Fibroblast of skin of abdomen (primary cell): ENCODE data around the gene VAMP7.
"Not testable (repeated sequence)": the region's sequence is repeated elsewhere in the genome, so short reads cannot be mapped to it uniquely, and the experiment has no call there.

Experiments used
- DNase-seq: peaks from one replicate; pipeline ENCODE4 v3.0.0-alpha.2; 2013

Gene VAMP7

DNA sequence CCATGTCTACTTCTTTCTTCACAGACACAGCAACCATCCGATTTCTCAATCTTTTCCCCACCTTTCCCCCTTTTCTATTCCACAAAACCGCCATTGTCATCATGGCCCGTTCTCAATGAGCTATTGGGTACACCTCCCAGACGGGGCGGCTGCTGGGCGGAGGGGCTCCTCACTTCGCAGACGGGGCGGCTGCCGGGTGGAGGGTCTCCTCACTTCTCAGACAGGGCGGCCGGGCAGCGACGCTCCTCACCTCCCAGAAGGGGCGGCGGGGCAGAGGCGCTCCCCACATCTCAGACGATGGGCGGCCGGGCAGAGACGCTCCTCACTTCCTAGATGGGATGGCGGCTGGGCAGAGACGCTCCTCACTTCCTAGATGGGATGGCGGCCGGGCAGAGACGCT, 26.5 kb downstream of the VAMP7 start:
- not testable (repeated sequence) for DNase-seq

DNA sequence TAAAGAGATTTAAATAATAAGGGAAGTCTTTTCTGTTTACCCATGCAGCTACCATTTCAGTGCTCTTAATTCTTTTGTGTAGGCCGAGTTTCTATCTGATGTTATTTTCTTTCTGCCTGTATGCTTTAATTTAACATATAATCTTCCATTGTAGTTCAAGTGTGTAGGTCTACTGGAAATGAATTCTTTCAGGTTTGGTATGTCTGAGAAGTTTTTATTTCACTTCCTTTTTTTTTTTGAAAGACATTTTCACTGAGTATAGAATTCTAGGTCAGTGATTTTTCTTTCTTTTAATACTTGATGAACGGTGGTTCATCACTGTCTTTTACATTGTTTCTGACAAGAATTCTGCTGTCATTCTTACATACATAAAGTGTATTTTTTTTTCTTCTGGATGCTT, 42.1 kb downstream of the VAMP7 start:
- no peak for DNase-seq

DNA sequence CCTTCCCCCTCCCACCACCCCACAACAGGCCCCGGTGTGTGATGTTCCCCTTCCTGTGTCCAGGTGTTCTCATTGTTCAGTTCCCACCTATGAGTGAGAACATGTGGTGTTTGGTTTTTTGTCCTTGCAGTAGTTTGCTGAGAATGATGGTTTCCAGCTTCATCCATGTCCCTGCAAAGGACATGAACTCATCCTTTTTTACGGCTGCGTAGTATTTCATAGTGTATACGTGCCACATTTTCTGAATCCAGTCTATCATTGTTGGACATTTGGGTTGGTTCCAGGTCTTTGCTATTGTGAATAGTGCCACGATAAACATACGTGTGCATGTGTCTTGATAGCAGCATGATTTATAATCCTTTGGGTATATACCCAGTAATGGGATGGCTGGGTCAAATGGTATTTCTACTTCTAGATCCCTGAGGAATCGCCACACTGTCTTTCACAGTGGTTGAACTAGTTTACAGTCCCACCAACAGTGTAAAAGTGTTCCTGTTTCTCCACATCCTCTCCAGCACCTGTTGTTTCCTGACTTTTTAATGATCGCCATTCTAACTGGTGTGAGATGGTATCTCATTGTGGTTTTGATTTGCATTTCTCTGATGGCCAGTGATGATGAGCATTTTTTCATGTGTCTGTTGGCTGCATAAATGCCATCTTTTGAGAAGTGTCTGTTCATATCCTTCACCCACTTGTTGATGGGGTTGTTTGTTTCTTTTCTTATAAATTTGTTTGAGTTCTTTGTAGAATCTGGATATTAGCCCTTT, 49.9 kb downstream of the VAMP7 start:
- not testable (repeated sequence) for DNase-seq

DNA sequence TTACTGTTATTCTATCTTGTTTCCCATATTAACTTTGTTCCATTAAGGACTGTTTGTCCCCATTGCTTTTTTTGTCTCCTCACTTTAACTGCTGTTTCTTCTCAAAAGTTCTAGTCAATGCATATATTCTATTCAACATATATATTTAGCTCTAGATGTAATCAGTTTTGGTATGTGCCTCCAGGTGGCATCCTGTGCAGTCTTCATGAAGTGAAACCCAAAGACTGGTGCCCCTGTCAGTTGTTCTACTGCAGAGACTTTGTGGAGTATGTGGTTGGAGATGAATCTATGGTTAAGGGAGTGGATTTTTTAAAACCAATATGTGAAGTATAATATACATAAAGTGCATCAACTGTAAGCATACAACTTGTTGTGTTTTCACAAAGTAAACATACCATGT, 57.0 kb downstream of the VAMP7 start:
- DNase-seq: no peak

DNA sequence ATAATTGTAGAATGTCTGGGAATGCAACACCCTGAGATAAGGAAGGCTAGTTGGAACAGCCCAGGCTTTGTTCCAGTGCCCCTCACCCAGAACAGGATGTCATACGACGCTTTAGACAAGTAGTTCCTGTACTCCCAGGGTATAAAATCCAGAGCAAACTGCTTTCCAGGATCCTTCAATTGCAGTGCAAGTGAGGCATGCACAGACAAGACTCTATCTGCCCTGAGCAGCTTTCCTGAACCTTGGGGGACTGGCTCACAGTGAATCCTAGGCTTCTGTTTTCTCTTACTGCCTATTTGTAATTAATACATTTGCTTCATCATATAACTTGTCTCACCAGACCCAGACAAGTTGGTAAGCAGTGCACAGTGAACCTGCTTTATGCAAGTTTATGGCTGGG, 68.0 kb downstream of the VAMP7 start:
- DNase-seq: no peak

DNA sequence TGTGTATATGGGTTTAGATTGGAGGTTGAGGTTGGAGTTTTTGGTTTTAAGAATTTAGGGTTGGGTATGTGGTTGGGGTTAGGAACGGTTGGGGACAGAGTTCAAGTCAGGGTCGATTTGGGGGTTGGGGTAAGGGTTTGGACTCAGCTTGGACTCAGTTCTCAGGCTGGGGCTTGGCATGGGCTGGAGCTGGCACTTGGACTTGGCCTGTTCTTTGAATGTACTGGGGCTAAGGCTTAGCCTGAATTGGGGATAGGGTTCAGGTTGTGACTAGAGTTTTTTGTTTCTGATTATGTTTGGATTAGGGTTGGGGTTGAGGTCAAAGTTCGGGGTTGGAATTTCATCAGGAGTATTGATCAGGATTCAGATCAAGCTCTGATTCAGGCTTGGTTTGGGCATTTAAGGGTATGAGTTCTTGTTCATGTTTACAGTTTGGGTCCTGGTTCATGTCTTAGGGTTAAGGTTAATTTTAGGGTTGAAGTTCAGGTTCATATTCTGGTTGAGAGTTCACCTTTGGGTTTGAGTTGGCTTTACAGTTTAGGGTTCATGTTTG, 70.2 kb downstream of the VAMP7 start:
- DNase-seq: no peak

DNA sequence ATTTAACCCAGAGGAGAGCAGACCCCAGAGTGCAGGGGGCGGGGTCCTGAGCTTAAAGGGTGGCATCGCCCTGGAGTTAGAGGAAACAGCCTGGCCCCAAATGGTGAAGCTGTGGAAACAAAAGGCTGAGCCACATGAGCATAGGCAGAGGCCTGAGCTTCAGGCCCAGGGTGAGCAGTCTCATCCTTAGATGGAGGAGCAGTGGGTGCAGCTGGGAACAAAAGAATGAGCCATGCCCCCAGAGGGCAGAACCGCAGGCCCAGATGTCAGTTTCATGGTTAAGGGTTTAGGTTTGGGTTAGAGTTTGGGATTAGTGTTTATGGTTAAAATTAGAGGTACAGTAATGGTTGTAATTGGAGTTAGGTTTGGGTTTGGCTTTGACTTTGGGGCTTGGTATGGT, 71.9 kb downstream of the VAMP7 start:
- DNase-seq: no peak

DNA sequence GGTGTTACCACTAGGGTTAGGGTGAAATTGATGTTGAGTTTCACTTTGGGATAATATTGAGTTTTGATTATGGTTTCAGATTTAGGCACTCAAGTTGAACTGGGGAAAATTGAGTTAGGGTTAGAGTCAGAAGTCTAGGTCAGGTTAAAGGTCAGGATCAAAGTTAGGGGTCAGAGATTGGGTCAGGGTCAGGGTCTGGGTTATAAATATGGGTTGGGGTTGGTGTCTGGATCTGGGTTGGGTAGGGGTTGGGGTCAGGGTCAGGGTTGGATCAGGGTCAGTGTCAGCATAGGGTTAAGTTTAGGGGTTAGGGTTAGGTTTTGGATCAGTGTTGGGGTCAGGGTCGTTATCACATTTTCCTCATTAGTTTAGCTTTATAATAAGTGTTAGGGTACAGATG, 73.6 kb downstream of the VAMP7 start:
- DNase-seq: no peak

DNA sequence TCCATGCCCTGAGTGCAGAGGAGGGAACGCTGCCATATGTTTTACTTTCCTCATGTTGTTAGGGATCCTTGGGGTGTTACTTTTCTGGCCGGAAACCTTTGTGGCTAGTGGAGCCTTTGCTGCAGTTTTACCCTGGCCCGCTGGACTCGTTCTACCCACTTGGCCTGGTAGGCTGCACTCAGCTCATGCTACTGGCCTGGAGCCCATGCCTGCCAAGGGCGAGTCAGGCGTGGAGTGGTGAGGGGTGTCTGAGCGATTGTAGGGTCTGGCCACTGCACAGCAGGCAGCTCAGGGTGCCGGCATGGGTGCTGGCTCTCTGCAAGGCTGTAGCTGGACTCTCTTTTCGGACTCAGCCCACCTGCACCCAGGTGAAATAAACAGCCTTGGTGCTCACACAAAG, 75.0 kb downstream of the VAMP7 start:
- no peak for DNase-seq

DNA sequence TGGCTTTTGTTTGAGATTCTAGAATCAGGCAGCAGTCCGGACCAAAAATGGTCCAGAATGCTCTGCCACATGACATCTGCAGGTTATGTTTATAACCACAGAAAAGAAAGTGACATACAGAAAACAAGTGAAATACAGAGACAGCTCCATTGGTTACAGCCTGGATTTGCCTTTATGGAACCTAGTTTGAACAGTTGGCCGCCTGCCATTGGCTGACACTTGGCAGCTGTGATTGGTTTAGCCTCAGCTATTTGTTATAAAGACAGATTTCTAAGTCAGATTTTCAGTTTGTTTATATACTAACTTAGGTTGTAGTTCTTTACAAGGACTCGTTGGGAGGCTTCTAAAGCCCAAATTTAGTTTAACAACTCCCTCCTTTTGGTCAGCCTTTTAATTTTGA, 75.5 kb downstream of the VAMP7 start:
- DNase-seq: no peak

DNA sequence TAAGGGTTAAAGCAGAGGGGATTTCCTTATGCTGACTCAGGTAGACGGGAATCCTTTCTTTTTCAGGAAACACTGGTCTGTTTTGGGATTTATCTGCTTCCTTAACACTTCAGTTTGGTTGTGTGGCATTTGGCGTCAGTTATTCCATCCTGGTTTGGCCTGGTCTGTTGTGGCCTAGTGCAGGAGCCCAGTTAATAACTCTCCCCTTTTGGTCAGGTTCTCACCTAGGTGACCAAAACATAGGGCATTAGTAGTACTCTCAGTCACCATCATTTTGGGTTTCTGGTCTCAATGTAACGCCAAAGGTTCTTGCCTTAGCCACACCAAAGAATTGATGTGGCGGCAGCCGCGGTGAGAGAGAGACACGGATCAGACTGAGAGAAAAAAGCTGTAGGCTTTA, 76.7 kb downstream of the VAMP7 start:
- no peak for DNase-seq

DNA sequence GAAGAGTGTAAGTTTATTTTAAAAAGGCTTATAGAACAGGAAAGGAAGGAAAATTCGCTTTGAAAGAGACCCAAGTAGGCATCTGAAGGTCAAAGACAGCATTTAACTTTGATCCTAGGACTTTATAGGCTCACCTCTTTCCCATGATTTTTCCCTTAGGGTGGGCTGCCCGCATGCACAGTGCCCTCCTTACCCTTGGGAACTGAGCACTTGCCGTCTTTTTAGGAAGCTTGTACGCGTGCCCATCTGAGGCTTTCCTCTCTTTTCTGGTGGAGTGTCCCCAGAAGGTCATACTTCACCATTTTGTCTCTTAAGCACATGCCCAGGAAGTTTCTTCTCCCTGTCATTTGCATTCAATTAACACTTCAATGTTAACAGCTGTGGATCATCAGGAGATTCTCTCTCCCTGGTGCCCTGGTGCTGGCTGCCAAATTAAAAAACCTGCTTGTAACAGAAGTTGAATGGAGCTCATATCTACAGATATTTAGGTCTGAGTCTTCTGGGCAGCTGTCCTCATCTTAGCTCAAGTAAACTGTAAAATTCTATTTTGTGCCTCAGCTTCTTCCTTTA, 78.0 kb downstream of the VAMP7 start:
- DNase-seq: no peak

DNA sequence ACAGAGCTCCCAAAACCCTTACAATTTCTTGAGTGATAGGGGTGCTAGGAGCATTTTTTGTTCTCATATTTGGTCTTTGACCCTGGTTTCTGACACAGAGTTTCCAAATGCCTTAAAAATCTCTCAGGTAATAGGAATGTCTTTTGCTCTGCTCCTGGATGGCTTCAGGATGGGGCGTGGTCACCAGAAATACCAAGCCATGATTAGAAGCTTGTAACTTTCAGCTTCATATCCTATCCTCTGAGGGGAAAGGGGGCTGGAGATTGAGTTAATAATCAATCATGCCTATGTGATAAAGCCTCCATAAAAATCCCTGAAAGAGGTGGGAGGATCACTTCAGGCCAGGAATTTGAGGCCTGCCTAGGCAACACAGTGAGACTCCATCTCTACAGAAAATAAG, 81.8 kb downstream of the VAMP7 start:
- DNase-seq: no peak

DNA sequence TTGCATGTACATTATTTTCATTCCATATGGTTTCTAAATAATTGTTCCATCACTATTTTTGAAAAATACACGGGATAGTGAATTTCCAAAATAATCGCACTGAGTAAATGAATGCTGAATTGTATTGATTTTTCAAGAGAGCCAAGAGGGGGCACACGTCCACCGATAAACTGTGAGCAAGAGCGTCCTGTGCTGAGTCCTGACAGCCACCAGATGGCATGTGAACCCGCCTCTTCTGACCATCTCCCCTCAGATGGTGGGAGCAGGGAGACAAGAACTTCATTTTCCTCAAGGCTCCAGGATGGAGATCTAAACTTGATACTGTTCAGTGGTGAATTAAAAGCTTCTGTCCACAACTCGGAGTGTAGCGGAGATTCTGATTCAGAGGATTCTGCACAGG, 85.7 kb downstream of the VAMP7 start:
- no peak for DNase-seq

DNA sequence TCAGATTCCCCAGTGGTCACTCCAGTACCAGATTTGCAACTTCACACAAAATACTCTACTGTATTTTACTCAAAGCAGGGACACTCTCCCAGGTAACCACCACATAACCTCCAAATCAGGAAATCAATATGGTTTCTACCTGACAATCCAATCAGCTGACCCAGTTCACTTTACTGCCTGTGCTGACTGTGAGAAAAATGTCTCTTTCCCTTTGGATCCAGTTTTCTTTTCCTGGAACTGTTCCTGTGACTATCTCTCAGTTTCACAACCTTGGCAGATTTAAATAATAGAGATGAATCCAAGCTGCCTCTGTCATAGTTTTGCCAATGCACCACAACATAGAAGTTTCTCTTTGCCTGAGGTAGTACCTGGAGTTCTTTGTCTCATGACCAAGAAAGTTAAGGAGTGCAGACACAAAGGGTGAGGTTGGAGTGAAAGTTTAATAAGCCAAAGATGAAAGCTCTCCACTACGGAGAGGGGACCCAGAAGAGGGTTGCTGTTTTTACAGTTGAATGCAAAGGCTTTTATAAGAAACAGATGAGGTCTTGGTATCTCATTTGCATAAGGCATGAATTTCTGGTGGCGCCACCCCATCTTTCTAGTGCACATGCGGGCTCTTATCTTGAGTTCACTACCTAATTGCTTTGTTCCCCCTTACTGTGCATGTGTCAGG, 86.6 kb downstream of the VAMP7 start:
- no peak for DNase-seq

DNA sequence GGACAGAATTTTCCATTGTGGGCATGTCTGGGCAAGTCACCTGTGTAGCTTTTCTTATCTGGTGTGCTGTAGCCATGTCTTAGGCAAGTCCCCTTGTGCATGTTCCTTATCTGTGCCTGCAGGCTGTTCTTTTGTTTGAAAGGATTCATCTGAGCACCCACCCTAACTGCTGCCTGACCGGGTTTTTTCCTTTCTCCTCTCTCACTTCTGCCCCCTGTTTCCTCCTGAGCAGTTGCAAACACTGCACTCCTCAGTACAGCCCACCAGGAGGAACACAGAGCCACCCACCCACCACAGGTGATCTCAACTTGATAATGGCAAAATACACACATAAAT, 87.1 kb downstream of the VAMP7 start:
- DNase-seq: no peak

DNA sequence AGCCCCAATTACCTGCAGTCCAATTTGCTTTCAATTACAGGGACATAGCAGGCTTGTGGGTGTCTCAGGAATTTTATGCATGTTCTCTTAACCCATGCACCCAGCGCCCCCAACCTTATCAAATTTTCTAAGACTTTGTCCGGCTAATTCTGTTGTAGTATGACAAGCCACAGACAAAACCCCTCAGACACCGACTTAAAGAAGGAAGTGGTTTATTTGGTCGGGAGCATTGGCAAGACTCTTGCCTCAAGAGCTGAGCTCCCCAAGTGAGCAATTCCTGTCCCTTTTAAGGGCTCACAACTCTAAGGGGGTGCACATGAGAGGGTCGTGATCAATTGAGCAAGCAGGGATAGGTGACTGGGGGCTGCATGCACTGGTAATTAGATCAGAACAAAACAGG, 87.6 kb downstream of the VAMP7 start:
- no peak for DNase-seq

DNA sequence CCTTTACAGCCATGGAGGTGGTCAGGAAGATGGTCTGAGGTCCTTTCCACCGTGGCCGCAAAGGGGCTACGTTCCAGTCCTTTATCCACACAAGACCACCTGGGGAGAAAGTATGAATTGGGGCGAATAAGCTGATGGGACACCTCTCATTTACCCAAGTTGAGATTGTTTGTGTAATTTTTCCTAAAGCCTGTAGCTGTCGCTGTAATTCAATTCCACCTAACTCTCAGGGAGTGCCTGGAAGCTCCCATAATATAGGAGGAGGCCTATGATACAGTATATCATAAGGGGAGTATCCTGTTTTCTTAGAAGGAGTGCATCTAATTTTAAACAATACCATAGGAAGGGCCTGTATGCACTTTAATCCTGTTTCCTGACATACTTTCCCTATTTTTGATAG, 90.5 kb downstream of the VAMP7 start:
- DNase-seq: not testable (repeated sequence)

DNA sequence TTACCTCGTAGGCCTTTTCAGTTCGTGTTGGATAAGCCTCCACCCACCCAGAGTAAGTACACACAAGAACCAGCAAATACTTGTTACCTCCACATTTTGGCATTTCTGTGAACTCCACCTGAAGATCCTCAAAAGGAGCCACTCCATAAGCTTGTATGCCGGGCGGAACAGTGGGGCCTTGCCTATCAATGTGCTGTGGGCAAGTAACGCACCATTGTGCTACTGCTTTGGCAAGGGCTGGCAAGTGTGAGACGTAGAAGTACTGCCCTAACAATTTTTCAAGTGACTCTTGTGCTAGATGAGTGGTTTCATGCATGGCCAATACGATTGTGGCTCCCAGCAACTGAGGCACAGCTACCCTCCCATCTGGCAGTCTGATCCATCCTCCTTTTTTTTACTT, 91.1 kb downstream of the VAMP7 start:
- not testable (repeated sequence) for DNase-seq

DNA sequence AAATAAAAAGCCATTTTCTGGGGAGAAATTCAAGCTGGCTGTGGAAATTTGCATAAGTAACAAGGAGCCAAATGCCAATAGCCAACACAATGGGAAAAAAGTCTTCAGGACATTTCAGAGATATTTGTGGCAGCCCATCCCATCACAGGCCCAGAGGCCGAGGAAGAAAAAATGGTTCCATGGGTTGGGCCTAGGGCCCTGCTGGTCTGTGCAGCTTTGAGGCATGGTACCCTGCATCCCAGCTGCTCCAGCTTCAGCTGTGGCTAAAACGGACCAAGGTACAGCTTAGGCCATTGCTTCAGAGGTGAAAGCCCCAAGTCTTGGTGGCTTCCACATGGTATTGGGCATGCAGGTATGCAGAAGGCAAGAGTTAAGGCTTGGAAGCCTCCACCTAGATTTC, 102.2 kb downstream of the VAMP7 start:
- DNase-seq: no peak

DNA sequence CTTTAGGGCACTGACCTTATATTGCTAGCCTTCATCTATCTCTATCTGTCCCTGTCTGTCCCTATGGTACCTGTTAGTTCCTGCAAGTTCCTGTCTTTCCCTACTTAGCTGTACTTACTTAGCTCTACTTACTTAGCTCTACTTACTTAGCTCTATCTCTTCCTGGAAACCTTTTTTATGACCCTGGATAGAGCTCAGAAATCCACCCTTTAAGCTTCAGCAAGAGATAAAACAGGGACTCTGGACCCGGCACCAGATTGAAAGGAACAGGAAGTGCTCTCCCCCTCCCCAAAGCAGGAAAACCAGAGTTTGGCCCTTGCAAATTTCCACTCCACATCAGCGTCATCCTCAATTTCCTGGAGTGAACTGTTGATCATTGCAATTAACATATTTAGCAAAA, 104.1 kb downstream of the VAMP7 start:
- DNase-seq: no peak

DNA sequence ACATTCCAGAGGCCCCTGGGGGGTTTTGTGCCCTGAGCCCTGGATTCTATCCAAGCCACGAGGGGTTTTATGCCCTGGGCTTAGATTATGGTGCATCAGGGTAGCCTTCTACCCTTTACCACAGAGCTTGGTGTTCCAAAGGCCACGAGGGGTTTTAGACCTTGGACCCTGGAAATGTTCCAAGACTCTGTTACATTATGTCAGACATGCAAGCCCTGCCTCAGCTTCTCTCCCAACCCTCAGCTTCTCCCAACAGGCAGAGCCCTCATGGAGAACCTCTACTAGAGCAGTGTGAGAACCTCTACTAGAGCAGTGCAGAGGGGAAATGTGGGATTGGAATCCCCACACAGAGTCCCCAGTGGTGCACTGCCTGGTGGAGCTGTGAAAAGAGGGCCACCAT, 105.8 kb downstream of the VAMP7 start:
- DNase-seq: not testable (repeated sequence)

DNA sequence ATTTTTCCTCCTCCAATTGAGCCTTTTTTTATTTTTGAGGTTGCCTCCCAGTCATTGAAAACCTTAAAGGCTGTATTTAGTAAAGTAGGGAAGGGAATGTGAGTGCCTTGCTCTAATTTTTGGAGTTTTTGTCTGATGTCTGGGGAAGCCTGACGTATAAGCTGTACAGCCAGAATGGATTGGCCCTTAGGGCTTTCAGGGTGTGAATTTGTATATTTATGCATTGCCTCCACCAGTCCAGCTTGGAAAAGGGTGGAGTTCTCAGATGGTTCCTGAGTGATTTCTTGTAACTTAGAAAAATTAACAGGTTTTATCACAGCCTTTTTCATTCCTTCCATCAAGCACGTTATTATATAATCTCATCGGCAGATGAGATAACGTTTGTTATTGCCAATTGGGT, 107.7 kb downstream of the VAMP7 start:
- no peak for DNase-seq
